ENCODE results near the gene GCSH. TPM values are rescaled to one million over a fixed set of nuclear protein-coding genes. Genes with fewer than 3 reads are reported as not detected.
"Not testable (repeated sequence)": the region's sequence is repeated elsewhere in the genome, so short reads cannot be mapped to it uniquely, and the experiment has no call there.

The GCSH gene
- 10 to 100 TPM; 54.0 to 70.3 (median 63.9) TPM for polyA plus RNA-seq (ENCODE audit: insufficient read length in 10 of 10)
- long read RNA-seq, donor 1, transcript GCSH-201 (5 exons, 1,597 nt): major isoform, 23 of 26 reads
- long read RNA-seq, donor 1, partial matches to known transcripts: 0 of 26 reads
- long read RNA-seq, donor 1, other reads (novel, unspliced or antisense): 0 of 26 reads
- long read RNA-seq, donor 2, transcript GCSH-201 (5 exons, 1,597 nt): major isoform, 22 of 23 reads
- long read RNA-seq, donor 2, partial matches to known transcripts: 0 of 23 reads
- long read RNA-seq, donor 2, other reads (novel, unspliced or antisense): 0 of 23 reads
- long read RNA-seq, donor 3: 0 reads
- long read RNA-seq, donor 4, transcript GCSH-201 (5 exons, 1,597 nt): major isoform, 10 of 11 reads
- long read RNA-seq, donor 4, partial matches to known transcripts: 0 of 11 reads
- long read RNA-seq, donor 4, other reads (novel, unspliced or antisense): 0 of 11 reads
- long read RNA-seq, donor 5, transcript GCSH-201 (5 exons, 1,597 nt): major isoform, 35 of 40 reads
- long read RNA-seq, donor 5, partial matches to known transcripts: 0 of 40 reads
- long read RNA-seq, donor 5, other reads (novel, unspliced or antisense): 0 of 40 reads
- long read RNA-seq, donor 6, transcript GCSH-201 (5 exons, 1,597 nt): major isoform, 17 of 20 reads
- long read RNA-seq, donor 6, partial matches to known transcripts: 0 of 20 reads
- long read RNA-seq, donor 6, other reads (novel, unspliced or antisense): 0 of 20 reads
- long read RNA-seq, donor 7, transcript GCSH-201 (5 exons, 1,597 nt): major isoform, 8 of 10 reads
- long read RNA-seq, donor 7, partial matches to known transcripts: 0 of 10 reads
- long read RNA-seq, donor 7, other reads (novel, unspliced or antisense): 0 of 10 reads
- long read RNA-seq, donor 8, transcript GCSH-201 (5 exons, 1,597 nt): major isoform, 15 of 16 reads
- long read RNA-seq, donor 8, partial matches to known transcripts: 0 of 16 reads
- long read RNA-seq, donor 8, other reads (novel, unspliced or antisense): 0 of 16 reads
- long read RNA-seq, donor 9, partial matches to known transcripts: 0 of 2 reads
- long read RNA-seq, donor 9, other reads (novel, unspliced or antisense): 0 of 2 reads

DNA sequence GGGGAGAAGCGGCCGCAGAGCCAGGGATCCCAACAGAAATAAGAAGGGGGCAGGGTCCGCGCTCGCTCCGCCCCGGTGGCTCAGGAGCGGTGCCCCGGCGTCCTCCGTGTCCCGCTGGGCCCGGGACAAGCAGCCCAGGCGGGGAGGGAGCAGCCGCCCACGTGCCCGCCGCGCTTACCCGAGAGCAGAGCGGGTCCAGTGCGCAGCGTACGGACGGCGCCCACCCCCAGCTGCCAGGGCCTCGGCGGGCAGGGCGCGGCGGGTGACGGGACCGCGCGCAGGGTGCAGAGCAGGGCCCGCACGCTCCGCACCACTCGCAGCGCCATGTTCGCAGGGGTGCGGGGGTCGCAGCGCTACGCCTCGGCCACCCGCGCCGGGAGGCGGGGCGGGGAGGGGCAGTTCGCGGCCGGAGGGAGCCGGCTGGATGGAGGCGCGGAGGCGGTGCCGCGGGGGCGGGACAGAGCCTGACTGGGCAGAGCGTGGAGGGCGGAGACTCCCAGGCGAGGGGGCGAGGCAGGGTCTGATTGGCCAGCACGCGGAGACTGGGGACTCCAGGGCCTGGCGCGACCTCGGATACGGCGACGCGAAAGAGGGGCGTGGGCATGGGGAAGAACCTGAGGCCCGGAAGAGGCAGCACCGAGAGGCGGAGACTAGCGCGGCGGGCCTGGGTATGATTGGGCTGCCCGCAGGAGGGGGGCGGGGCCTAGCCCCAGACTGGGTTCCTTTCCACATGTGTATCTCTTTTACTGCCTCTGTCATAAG lies at the start of gene GCSH:
Gene GCSH (minus strand): TSS at position 443 of the 762 bp plus-strand sequence. CDS start 117 bp downstream, at position 326.
- DNase-seq: peak; percentile 98 to 100 (median 99)

DNA sequence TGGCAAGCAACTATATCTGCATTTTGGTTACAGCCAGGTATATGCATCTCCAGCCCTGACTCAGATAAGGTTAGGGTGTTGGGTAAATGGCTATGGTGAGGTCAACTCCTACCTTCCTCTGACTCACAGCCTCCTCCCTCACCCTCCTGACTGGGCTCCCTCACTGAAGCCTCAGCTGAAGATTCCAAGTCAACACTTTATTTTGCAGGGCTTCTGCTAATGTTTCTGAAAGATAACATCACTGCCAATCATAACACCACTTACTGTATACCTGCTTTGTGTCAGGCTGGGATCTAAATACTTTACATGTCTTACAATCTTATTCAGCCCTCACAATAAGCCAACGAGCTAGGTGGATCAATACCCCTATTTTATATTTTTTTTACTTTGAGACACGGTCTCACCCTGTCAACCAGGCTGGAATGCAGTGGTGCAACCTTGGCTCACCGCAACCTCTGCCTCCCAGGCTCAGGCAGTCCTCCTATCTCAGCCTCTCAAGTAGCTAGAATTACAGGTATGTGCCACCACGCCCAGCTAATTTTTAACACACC lies 47.8 kb upstream of the GCSH start:
- DNase-seq: no peak

DNA sequence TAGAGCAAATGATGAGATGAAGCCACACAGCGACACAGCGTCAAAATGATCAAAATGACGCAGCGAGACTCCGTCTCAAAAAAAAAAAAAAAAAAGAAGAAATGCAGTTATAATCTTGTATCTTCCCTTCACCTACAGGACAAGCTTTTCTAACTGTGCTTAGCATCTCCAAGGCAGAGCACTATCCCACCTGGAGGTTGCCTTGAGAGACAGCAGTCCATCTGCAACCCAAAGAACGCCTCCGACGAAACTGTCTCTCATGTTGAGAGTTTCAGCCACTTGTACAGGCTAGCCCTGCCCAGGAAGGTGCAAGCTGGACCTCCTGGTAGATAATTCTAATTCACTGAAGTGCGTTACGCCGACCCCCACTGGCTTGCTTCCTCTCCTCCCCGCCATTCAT lies 46.7 kb upstream of the GCSH start:
- DNase-seq: no peak

DNA sequence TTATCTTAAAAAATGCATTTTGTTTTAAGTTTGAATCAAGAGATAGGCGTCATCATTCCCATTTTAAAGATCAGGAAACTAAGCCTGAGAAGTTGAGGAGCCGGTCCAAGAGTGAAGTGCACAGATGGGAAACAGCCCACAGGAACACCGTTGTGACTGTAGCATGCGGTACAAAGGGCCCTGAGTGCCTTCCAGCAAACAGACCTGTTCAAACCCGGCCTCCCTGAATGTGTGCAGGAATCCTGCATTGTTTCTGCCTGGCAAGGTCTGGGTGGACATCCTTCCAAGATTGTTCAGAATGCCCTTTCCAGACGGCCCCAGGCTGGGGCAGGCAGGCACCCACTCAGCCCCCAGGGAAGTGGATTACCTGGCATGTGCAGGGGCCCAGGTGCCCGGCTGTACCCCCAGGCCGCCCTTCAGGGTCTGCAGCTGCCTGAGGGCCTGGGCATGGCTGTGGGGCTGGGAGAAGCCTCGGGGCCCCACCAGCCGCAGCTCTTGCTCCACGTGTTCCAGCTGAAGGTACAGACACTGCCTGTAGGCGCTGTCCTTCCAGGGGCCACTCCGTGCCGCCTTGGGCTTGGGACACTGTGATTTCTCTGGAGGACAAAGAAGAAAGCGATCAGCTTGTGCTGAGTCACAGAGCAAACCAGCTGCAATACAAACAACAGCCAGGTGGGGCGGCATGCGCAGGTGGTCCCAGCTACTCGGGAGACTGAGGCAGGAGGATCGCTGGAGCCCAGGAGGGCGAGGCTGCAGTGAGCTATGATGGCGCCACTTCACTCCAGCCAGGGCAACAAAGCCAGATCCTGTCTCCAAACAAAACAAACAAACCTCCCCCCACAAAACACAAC lies 45.0 kb upstream of the GCSH start:
- no peak for DNase-seq

DNA sequence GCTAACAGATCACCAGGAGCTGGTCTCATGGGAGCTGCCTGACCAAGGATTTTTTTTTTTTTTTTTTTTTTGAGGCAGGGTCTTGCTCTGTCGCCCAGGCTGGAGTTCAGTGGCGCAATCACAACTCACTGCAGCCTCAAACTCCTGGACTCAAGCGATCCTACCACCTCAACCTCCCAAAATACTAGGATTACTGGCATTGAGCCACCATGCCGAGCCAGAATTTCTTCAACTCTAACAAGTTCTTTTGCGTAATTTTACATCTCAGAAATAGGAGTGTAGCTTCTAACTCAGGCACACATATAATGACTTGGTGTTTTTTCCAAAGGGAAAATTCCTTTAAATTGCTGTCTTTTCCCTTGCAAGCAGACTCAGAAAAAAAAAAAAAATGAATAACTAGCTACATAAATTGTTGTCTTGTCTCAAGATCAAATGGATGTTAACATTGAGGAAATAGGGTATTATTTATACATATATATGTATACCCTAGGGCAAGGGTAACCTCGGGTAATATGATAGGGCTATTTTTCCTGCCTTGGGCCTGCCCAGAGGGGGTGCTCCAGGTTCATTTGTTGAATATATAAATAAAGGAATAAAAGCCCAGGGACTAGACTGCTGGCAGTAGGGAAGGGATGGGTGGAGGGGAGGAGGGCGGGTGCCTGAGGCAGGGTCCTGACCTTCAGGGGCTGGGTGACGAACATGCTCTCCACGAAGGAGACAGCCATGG lies 42.8 kb upstream of the GCSH start:
- peak in 1 of 3 donors; percentile 25 for DNase-seq

DNA sequence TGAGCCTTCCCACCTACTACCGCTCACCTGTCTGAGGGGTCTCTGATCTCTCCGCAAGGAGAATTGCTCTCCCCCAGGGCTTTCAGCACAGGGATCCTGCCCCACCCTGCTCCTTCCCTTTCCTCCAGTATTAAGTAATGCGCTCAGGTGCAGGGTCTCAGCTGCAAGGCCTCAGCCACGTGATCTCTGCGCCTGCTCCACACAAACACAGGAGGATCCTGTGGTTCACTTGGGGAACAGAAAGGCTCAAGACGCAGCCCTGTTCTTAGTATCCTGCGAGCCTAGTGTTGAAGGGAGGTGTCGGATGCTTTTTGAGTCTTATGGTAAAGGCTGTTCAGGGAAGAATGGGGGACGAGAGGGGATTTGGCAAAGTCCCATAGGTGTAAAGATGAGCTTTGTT lies 41.6 kb upstream of the GCSH start:
- DNase-seq: peak in 1 of 3 donors; percentile 8

DNA sequence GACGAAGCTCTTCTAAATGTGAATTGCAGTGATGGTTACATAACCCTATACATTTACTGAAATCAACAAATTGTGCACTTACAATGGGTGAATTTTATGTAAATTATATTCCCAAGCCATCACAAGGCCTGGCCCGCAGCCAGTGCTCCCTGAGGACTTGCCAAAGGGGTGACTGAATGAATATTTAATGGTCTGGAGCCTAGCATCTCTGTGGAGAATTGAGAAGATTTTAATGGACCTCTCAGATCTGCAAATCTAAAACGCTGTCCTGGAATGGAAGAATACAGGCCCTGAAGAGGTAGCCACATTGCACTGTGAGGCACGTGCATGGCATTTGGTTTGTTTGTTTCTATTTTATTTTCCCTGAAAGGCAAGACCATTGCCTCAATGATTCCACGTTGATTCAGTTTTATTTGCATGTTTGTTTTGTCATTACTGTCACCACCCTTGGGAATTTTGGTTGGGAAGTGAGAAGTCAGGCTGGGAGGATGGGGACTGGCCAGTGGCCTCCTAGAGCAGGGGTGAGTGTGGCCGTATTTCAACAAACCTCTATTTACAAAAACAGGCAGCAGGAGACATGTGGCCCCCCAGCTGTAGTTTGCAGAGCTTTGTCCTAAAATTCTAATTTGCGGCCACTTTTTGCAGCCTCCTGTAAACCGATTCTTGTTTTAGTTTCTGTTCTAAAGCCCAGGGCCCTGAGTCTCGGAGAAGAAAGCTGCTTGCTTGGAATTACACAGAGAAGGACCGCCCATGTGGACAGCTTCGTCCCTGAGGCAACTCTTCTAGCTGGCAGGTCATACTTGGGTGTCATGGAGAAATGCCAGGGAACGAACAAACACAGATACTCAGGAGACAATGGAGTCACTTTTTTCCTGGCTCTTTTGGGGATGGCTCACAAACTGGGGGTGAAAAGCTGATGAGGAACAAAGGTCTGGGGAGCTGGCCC lies 40.5 kb upstream of the GCSH start:
- peak; percentile 2 to 67 (median 22) for DNase-seq

DNA sequence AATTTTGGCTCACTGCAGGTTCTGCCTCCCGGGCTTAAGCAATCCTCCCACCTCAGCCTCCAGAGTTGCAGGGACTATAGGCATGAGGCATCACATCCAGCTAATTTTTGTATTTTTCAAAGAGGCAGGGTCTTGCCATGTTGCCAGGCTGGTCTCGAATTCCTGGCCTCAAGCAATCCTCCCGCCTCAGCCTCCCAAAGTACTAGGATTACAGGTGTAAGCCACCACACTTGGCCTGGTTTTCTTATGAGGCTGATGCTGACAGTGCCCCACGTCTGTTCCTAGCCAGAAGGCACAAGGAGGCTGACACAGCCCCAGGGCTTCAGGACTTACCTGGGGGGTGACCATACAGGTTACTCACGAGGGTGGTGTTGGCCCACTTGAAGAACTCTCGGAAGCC lies 33.9 kb upstream of the GCSH start:
- no peak for DNase-seq

DNA sequence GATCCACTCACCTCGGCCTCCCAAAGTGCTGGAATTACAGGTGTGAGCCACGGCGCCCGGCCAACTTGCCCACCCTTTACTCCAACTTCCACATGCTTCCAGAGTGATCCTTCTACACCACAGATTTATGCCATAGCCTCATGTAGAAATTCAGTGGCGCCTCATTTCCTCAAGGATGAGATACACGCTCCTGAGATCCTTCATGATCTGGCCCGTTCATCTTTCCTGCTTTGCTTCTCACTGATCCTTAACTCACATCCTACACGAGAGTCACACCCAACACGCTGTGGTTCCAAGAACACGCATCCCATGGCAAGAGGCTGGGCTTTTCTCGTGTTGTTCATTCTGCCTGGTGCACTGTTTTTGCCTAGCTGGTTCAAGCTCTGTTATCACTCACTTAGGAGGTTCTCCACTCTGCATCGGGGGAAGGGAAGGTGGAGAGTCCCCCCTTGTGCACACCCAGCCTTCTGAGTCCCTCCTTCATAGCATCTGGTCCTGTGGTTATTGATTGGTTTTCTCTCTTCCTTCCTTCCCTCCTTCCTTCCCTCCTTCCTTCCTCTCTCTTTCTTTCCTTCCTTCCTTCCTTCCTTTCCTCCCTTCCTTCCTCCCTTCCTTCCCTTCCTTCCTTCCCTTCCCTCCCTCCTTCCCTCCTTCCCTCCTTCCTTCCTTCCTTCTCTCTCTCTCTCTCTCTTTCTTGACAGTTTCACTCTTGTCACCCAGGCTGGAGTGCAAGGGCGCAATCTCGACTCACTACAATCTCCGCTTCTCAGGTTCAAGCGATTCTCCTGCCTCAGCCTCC lies 32.7 kb upstream of the GCSH start:
- no peak for DNase-seq

DNA sequence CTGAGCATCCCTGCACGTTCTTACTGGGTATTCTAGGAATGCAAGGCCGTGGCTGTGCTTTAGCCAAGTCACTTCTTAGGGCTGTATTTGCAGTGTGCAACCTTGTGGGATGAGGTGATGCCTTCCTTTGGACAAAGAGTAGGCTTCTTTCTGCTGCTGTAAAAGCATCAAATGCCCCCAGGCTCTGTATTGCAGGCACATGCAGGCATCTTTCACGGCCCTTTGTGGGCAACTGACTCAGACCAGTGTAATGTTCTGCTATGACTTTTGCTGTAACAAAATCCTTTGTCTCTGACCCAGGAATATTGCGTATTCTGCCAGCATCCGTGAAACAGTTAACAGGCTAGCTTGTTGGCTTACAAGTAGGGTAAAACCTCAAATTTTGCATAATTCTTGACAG lies 30.9 kb upstream of the GCSH start:
- DNase-seq: no peak

DNA sequence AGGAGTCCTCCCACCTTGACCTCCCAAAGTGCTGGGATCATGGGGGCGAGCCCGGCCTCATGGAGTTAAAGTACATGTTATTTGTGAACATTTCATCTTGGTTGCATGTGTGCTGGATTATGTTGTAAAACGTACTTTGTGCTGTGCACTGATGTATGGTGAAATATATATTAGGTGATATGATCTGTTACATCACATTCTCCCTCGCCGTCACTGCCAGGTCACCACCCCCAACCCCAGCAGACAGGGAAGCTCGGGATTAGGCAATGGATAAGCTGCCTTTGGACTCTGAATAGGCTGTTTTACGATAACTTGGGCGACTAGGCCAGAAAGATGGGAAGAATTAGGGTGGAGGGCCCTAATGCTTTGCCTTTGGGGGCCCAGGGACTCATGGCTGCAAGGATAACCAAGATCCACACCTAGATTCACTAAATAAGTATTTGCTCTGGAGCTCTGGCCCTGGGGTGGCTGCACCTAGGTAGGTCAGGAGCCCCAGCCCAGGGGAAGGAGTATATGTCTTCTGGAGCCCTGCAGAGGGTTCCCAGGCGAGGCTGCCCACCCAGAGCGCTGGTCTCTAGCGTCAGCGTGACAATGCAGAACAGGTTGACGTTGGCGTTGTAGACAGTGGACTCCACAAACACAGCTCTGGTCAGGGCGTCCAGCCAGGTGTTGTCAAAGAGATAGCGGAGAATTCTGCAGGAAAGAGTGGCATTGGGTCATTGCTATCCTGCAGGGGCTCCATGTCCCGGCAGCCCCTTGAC lies 27.1 kb upstream of the GCSH start:
- no peak for DNase-seq

DNA sequence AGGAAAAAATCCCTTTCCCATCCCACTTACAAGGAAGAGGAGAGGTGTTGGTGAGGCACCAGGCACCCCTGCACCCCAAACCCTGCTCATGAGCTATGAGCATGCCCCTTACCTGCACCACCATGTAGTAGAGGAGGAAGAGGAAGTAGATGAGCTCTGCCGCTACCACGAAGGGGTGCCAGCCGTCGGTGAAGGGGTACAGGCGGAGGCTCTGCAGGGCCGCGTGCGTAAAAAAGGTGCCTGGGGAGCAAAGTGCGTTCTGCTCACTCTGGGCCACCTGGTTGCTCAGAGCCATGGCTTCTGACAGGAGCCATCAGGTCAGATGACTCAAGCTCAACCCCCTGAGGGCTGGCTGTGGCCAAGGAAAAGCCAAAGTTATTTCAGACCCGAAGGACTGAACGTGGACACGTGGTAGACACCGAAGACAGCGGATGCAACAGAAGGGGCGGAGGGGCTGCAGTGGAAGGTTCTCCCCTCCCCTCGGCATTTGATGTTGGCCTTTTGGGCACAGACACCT lies 25.3 kb upstream of the GCSH start:
- DNase-seq: no peak

DNA sequence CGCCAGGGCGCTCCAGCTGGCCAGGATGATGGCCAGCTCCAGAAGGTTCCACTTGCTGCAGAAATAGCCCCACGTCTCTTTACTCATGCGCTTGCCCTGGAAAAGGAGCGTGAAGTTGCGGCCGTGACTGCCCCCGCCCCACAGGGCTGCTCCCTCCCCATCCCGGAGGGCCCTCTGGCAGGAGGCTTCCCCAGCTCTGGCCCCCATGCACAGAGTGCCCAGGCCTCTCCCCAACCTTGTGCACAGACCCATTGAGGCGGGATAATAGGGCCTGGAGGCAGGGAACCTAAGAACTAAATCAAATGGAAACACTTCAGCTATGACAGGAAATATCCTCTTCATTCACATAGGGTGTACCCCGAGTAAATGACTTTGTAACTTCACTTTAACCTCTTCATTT lies 21.2 kb upstream of the GCSH start:
- no peak for DNase-seq

DNA sequence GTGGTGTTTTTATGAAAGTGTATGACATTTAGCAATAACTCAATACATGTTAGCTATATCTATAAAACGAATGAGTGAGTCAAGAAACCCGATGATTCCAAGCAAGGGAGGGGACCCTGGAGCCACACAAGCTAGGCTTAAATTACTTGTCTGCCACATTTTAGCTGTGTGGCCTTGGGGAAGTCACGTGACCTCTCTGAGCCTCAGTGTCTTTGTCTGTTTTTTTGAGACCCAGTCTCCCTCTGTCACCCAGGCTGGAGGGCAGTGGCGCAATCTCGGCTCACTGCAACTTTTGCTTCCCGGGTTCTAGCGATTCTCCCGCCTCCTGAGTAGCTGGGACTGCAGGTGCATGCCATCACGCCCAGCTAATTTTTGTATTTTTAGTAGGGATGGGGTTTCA lies 20.1 kb upstream of the GCSH start:
- DNase-seq: no peak

DNA sequence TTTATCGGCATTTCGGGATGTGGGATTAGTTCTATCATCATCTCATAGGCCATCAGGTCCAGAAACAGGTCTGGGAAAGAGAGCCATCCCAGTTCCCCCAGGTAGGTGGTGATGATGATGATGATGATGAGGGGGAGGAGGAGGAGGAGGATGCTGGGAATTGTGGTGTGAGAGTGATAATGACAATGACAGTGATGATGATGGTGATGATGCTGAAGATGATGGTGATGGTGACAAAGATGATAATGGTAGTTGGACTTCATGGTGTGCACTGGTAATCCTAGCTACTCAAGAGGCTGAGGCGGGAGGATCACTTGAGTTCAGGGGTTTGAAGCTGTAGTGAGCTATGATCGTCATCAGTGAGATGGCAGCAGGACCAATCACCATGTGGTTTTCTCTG lies 16.3 kb upstream of the GCSH start:
- no peak for DNase-seq

DNA sequence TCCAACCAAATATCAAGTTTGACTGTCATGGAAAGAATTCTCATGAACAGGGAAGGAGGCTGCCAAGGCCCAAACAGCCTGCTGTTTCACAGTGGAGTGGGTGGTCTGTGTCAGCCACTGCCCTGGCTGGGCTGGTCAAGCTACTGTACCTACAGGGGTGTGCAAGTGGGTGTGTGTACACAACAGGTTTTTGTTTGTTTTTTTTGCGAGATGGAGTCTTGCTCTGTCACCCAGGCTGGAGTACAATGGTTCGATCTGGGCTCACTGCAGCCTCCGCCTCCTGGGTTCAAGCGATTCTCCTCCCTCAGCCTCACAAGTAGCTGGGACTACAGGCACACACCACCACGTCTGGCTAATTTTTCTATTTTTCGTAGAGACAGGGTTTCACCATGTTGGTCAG lies 13.1 kb upstream of the GCSH start:
- not testable (repeated sequence) for DNase-seq

DNA sequence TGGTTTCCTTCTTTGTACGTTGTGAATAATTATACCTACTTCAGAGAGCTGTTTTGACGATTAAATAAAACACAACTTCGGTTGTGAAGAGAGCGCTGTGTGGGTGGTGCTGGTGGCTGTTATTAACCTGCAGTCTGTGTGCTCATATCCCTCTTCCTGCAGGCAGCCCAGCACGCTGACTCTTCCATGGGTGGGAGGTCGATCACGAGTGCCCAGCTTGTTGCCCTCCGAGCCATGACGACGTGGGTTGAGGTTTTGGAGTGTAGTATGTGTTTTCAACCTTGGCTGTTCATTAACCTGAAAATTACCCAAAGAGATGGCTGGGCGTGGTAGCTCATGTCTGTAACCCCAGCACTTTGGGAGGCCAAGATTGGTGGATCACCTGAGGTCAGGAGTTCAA lies 11.3 kb upstream of the GCSH start:
- DNase-seq: no peak

All from muscle of back (tissue), 13 donors.